Smooth muscle cell (in vitro differentiated cells): ENCODE measurements around the gene LUC7L. TPM values are rescaled to one million over a fixed set of nuclear protein-coding genes. Genes with fewer than 3 reads are reported as not detected.

Source experiments
- DNase-seq: peaks from one replicate; lab custom pipeline; 2025; ENCODE audit not compliant: unreplicated experiment; lab: John Stamatoyannopoulos, UW
- H2AFZ ChIP-seq: fragments of 200-600 bp; sonication (generic); 2 replicates; pipeline ENCODE4 v1.6.0; 2016; ENCODE audit warnings: antibody characterized with exemption, low read depth, mild to moderate bottlenecking
- H3F3A ChIP-seq: fragments of 200-600 bp; sonication (generic); 2 replicates; pipeline ENCODE4 v1.6.0; 2017; ENCODE audit warnings: antibody characterized with exemption, low read depth
- H3K27ac ChIP-seq: fragments of 200-600 bp; sonication (generic); 2 replicates; pipeline ENCODE4 v1.5.1; 2016; ENCODE audit warnings: low read depth, mild to moderate bottlenecking
- H3K27me3 ChIP-seq: fragments of 200-600 bp; sonication (generic); 2 replicates; pipeline ENCODE4 v1.6.1; 2016; ENCODE audit warnings: low read depth, mild to moderate bottlenecking
- H3K36me3 ChIP-seq: fragments of 200-600 bp; sonication (generic); 2 replicates; pipeline ENCODE4 v1.5.1; 2016; ENCODE audit warnings: low read depth
- H3K4me1 ChIP-seq: fragments of 200-600 bp; sonication (generic); 2 replicates; pipeline ENCODE4 v1.5.1; 2016; ENCODE audit warnings: low read depth
- H3K4me2 ChIP-seq: fragments of 200-600 bp; sonication (generic); 2 replicates; pipeline ENCODE4 v1.6.0; 2016; ENCODE audit warnings: mild to moderate bottlenecking
- H3K4me3 ChIP-seq: fragments of 200-600 bp; sonication (generic); 2 replicates; pipeline ENCODE4 v1.5.1; 2016; ENCODE audit warnings: mild to moderate bottlenecking
- H3K79me2 ChIP-seq: fragments of 200-600 bp; sonication (generic); 2 replicates; pipeline ENCODE4 v1.6.0; 2016; ENCODE audit warnings: low read depth, mild to moderate bottlenecking
- H3K9ac ChIP-seq: fragments of 200-600 bp; sonication (generic); 2 replicates; pipeline ENCODE4 v1.6.0; 2016; ENCODE audit warnings: low read depth
- H3K9me3 ChIP-seq: fragments of 200-600 bp; sonication (generic); replicated peaks from 2 replicates; pipeline ENCODE4 v1.5.1; 2016; ENCODE audit warnings: low read depth
- H4K20me1 ChIP-seq: fragments of 200-600 bp; sonication (generic); 2 replicates; pipeline ENCODE4 v1.6.0; 2016; ENCODE audit warnings: low read depth
- WGBS: methylation state at CpG from one replicate; pipeline ENCODE4 v1.1.7; 2016; ENCODE audit warnings: low lambda C conversion rate; 5-methylcytosine and 5-hydroxymethylcytosine counted together
- polyA plus RNA-seq: library from polyadenylated mRNA; unstranded; fragments of >200 nt; fragmentation: Nextera tagmentation; extraction: Ambion mirVana; gene quantifications from 2 replicates; pipeline ENCODE4 v1.2.1, GENCODE V29; 2016
- total RNA-seq: library from RNA; depleted of rRNA; stranded (reverse); fragments of >200 nt; gene quantifications from 2 replicates; pipeline ENCODE4 v1.2.3, GENCODE V29; 2014
- TF ChIP-seq, protein P1 (sequence below): fragments of 200-600 bp; sonication (generic); IDR thresholded peaks from 2 replicates; pipeline ENCODE4 v1.5.1; 2017; ENCODE audit warnings: borderline replicate concordance, mild to moderate bottlenecking, antibody characterized with exemption; ENCODE audit not compliant: insufficient read depth, poor library complexity, severe bottlenecking

The LUC7L gene
- total and polyA plus RNA-seq, 2 experiments from 2014 or later = 56.2 to 70.6 TPM

DNA sequence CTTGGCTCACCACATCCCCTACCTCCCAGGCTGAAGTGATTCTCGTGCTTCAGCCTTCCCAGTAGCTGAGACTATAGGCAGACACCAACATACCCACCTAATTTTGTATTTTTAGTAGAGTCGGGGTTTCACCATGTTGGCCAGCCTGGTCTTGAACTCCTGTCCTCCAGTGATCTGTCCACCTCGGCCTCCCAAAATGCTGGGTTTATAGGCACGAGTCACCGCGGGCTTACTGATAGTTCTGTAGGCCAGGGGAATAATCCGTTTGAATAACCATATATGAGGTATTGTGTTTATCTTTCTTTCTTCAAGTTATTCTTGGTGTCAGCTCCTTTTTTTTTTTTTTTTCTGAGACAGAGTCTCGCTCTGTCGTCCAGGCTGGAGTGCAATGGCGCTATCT is 13.0 kb upstream of the LUC7L start:
- Histone ChIP-seq H3F3A (no peaks in the 10 kb centered on the region), H3K4me2 (no peak overlapping the region), H3K27me3 (no peaks in the 10 kb centered on the region), H3K79me2 (peaks cover 34% of the 10 kb centered on the region), H2AFZ (no peak overlapping the region), H3K27ac (no peak overlapping the region), H3K9me3 (no peaks in the 10 kb centered on the region), H4K20me1 (peaks cover 39% of the 10 kb centered on the region), H3K4me3 (no peak overlapping the region), H3K4me1 (no peaks in the 10 kb centered on the region), H3K9ac (no peak overlapping the region), H3K36me3 (no peaks in the 10 kb centered on the region)
- 83% methylated on average over 10 of the region's 10 CpGs for WGBS
- DNase-seq = no peak
- TF ChIP-seq, protein P1, sequence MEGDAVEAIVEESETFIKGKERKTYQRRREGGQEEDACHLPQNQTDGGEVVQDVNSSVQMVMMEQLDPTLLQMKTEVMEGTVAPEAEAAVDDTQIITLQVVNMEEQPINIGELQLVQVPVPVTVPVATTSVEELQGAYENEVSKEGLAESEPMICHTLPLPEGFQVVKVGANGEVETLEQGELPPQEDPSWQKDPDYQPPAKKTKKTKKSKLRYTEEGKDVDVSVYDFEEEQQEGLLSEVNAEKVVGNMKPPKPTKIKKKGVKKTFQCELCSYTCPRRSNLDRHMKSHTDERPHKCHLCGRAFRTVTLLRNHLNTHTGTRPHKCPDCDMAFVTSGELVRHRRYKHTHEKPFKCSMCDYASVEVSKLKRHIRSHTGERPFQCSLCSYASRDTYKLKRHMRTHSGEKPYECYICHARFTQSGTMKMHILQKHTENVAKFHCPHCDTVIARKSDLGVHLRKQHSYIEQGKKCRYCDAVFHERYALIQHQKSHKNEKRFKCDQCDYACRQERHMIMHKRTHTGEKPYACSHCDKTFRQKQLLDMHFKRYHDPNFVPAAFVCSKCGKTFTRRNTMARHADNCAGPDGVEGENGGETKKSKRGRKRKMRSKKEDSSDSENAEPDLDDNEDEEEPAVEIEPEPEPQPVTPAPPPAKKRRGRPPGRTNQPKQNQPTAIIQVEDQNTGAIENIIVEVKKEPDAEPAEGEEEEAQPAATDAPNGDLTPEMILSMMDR = no peak

DNA sequence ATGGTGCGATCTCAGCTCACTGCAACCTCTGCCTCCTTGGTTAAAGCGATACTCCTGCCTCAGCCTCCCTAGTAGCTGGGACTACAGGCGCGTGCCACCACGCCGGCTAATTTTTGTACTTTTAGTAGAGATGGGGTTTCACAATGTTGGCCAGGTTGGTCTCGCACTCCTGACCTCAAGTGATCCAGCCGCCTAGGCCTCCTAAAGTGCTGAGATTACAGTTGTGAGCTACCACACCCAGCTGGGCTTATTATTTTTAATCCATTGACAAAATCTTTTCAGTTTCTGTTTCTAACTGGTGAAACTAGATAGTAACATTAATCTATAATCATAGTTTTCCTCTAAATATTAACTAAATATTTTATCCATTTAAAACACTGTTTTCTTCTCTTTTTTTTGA is 11.3 kb upstream of the LUC7L start:
- peaks cover 35% of the 10 kb centered on the region for H4K20me1 ChIP-seq
- no peak overlapping the region for H3K9ac ChIP-seq
- H3K4me1 ChIP-seq = no peaks in the 10 kb centered on the region
- no peak overlapping the region for H3K4me3 ChIP-seq
- H3K4me2 ChIP-seq = no peak overlapping the region
- H3K27ac ChIP-seq = no peak overlapping the region
- TF ChIP-seq, protein P1 = no peak
- no peaks in the 10 kb centered on the region for H3K27me3 ChIP-seq
- no peaks in the 10 kb centered on the region for H3K9me3 ChIP-seq
- H3K79me2 ChIP-seq = peaks cover 50% of the 10 kb centered on the region
- DNase-seq = no peak
- H2AFZ ChIP-seq = no peak overlapping the region
- WGBS = 98% methylated on average over 8 of the region's 8 CpGs
- H3K36me3 ChIP-seq = no peaks in the 10 kb centered on the region
- H3F3A ChIP-seq = no peaks in the 10 kb centered on the region

DNA sequence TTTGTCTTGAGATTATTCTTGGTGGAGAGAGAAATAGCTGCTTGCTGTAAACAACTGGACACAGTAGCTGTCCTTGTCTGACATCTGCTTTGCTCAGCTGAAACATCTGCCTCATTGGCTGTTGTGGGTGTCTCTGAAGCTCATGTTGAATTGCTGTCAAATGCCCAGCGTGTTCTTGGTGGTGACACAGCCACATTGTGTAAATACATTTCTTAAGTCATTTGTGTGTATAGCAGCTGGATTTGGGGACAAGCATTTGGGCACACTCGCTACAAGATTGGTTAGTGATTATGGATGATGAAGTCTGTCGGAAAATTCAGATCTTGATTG is 10.7 kb upstream of the LUC7L start:
- Histone ChIP-seq H3K4me3 (no peak overlapping the region), H3K36me3 (no peaks in the 10 kb centered on the region), H3K4me2 (no peak overlapping the region), H3K9ac (no peak overlapping the region), H3K79me2 (peaks cover 45% of the 10 kb centered on the region), H3F3A (peaks cover 3% of the 10 kb centered on the region), H4K20me1 (peaks cover 30% of the 10 kb centered on the region), H2AFZ (no peak overlapping the region), H3K27me3 (no peaks in the 10 kb centered on the region), H3K9me3 (no peaks in the 10 kb centered on the region), H3K4me1 (no peaks in the 10 kb centered on the region), H3K27ac (no peak overlapping the region)
- TF ChIP-seq, protein P1 = no peak
- DNase-seq = no peak
- 48% methylated on average over 3 of the region's 3 CpGs for WGBS

DNA sequence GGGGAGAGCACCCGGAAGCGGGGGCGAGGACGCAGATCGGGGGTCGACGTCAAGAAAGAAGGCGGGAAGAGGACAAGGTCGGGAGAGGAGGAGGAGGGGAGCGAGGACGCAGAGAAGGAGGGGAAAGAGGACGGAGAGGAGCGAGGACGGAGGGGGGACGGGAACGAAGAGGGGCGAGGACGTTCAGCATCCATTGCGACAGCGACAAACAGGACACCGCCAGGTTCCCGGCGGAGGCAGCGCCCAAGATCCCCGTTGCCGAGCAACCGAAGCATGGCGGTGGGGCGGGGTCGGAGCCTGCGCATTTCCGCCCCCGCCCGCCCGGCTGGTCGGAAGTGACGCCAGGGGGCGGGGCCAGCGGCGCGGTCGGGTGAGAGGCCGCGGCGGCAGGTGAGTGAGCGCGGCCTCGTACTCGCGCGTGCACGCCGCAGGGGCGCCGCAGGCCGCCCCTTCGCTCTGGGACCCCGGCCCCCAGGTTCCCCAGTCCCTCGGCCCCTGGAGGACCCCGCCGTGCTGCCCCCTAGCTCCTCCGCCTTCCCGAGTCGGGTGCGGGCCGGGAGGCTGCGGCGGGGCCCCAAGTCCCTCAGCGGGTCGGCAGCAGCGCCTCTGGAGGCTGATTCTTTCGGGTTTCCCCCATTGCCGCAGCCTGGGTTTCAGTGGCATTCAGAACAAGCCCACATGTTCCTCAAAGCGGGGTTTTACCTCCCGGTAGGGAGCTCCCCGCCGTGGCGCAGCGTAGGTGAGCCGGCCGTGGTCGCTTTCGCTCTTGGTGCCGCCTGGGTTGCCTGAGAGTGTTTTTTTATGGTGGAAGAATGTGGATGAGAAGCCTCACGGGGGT is 5.4 kb upstream of the LUC7L start, which contains the start of gene FAM234A:
TSS of gene FAM234A (plus strand) at position 354 of the 838 bp plus-strand sequence. CDS start 19,593 bp downstream, outside the sequence.
- Histone ChIP-seq H3K27me3 (no peaks in the 10 kb centered on the region), H2AFZ (peak within 1 kb of the TSS; percentile 92), H3K79me2 (peaks cover 27% of the 10 kb centered on the region), H4K20me1 (peaks cover 2% of the 10 kb centered on the region), H3K9me3 (no peaks in the 10 kb centered on the region), H3K9ac (peak within 1 kb of the TSS; percentile 95), H3K4me3 (peak within 1 kb of the TSS; percentile 92), H3K4me2 (peak within 1 kb of the TSS; percentile 95), H3F3A (peaks cover 4% of the 10 kb centered on the region), H3K36me3 (no peaks in the 10 kb centered on the region), H3K4me1 (no peaks in the 10 kb centered on the region), H3K27ac (peak within 1 kb of the TSS; percentile 99)
- WGBS = 2% methylated on average over 43 of the region's 85 CpGs
- TF ChIP-seq, protein P1 = peak; percentile 25
- peak; percentile 77 for DNase-seq
